GM12878 (cell line): ENCODE results near the gene CD2AP. TPM values are rescaled to one million over a fixed set of nuclear protein-coding genes. Genes with fewer than 3 reads are reported as not detected.

Experiments used
- ATAC-seq: fragments of 200-7000 bp; cut with Tn5 transposase; 3 replicates; pipeline ENCODE4 v1.9.1; 2020; ENCODE audit warnings: mild to moderate bottlenecking, moderate library complexity
- BruUV-seq: library from RNA; stranded (reverse); fragments of 400-500 nt; replicated peaks from 2 replicates; lab custom pipeline; 2021; lab: Mats Ljungman, UMichigan
- CTCF ChIA-PET: fragments of 300-600 bp; sonication (Branson Sonifier 250); formaldehyde crosslinking; extraction: SDS; loops from one replicate; lab custom pipeline; 2021; ENCODE audit warnings: inconsistent platforms; lab: Yijun Ruan, JAX
- POLR2A ChIA-PET: fragments of 350-600 bp; formaldehyde crosslinking; extraction: SDS; loops from one replicate; lab custom pipeline; 2021; ENCODE audit warnings: inconsistent platforms; lab: Charles Lee
- RAD21 ChIA-PET: fragments of 300-600 bp; sonication (Branson Sonifier 250); formaldehyde crosslinking; loops from one replicate; lab custom pipeline; 2023; ENCODE audit warnings: antibody characterized with exemption; ENCODE audit not compliant: unreplicated experiment; lab: Charles Lee
- SMC1A ChIA-PET: fragments of 300-600 bp; sonication (Branson Sonifier 250); formaldehyde crosslinking; loops from one replicate; lab custom pipeline; 2023; ENCODE audit not compliant: unreplicated experiment, uncharacterized antibody; lab: Charles Lee
- DNase-seq: peaks from one replicate; pipeline ENCODE4 v3.0.0-alpha.2; 2011; ENCODE audit warnings: low read depth, low spot score
- FAIRE-seq: peaks from 3 replicates; lab custom pipeline; 2011; peaks lifted over from hg19 to GRCh38; lab: Jason Lieb, UNC
- H2AFZ ChIP-seq: 2 replicates; pipeline ENCODE4 v1.6.0; 2011; ENCODE audit warnings: low read depth, low read length, control low read depth; ENCODE audit not compliant: control insufficient read depth
- H3K27ac ChIP-seq: 2 replicates; pipeline ENCODE4 v1.5.1; 2011; ENCODE audit warnings: control low read depth; ENCODE audit not compliant: control insufficient read depth, insufficient read depth
- H3K27me3 ChIP-seq, 2 experiments: replicated peaks in 1 of 2; 2 replicates each; pipeline versions ENCODE4 v1.6.0 to v1.6.1; 2011; ENCODE audit warnings: low read length in 1 of 2; ENCODE audit not compliant: control insufficient read depth in 2 of 2, insufficient read depth in 2 of 2
- H3K36me3 ChIP-seq, 2 experiments: 2 replicates each; pipeline ENCODE4 v1.5.1; 2011; ENCODE audit warnings: low read length in 1 of 2; ENCODE audit not compliant: control insufficient read depth in 2 of 2, insufficient read depth in 2 of 2
- H3K4me1 ChIP-seq: 2 replicates; pipeline ENCODE4 v1.6.1; 2011; ENCODE audit warnings: mild to moderate bottlenecking, low read length, moderate library complexity, mixed read lengths; ENCODE audit not compliant: control insufficient read depth, insufficient read depth
- H3K4me2 ChIP-seq: 2 replicates; pipeline ENCODE4 v1.6.0; 2011; ENCODE audit warnings: control low read depth; ENCODE audit not compliant: control insufficient read depth, insufficient read depth
- H3K4me3 ChIP-seq: fragments of 200-600 bp; sonication (generic); 2 replicates; pipeline ENCODE4 v1.5.1; 2016
- H3K79me2 ChIP-seq: 2 replicates; pipeline ENCODE4 v1.6.0; 2011; ENCODE audit warnings: low read length; ENCODE audit not compliant: control insufficient read depth, insufficient read depth
- H3K9ac ChIP-seq: 2 replicates; pipeline ENCODE4 v1.8.0; 2011; ENCODE audit warnings: low read length, control low read depth, mixed read lengths; ENCODE audit not compliant: control insufficient read depth, insufficient read depth
- H3K9me3 ChIP-seq: replicated peaks from 3 replicates; pipeline ENCODE4 v1.5.1; 2011; ENCODE audit warnings: mild to moderate bottlenecking, low read length; ENCODE audit not compliant: control insufficient read depth, insufficient read depth
- H4K20me1 ChIP-seq: 2 replicates; pipeline ENCODE4 v1.6.0; 2011; ENCODE audit not compliant: control insufficient read depth, insufficient read depth
- ATF2 ChIP-seq: IDR thresholded peaks from 2 replicates; pipeline ENCODE4 v1.6.1; 2012; ENCODE audit warnings: low read length, inconsistent platforms
- ATF7 ChIP-seq: fragments of 450-650 bp; IDR thresholded peaks from 2 replicates; pipeline ENCODE4 v1.6.1; 2016; ENCODE audit warnings: low read depth, mild to moderate bottlenecking
- BCL3 ChIP-seq: IDR thresholded peaks from 2 replicates; pipeline ENCODE4 v1.6.1; 2011; ENCODE audit warnings: borderline replicate concordance, low read depth, mild to moderate bottlenecking, moderate library complexity, low read length; ENCODE audit not compliant: insufficient read depth, poor library complexity, severe bottlenecking
- CBX5 ChIP-seq: sonication (generic); IDR thresholded peaks from 2 replicates; pipeline ENCODE4 v1.6.1; 2016; ENCODE audit warnings: low read depth, moderate library complexity, mild to moderate bottlenecking, inconsistent platforms
- CEBPB ChIP-seq, 2 experiments: fragments of 150-350 bp in 1 of 2; IDR thresholded peaks; 2 replicates each; pipeline ENCODE4 v1.6.1; 2012 to 2014; ENCODE audit warnings: low read depth in 2 of 2, low read length in 2 of 2, borderline replicate concordance in 1 of 2, inconsistent platforms in 1 of 2
- CHD2 ChIP-seq: IDR thresholded peaks from 2 replicates; pipeline ENCODE4 v1.6.1; 2011; ENCODE audit warnings: low read depth, low read length, improper control_type of control experiment, borderline replicate concordance
- EGR1 ChIP-seq, 2 experiments: IDR thresholded peaks; 1 replicate in 1 of 2; 2 replicates in 1 of 2; pipeline ENCODE4 v1.6.1; 2011 to 2012; ENCODE audit warnings: low read depth in 2 of 2, low read length in 2 of 2, borderline replicate concordance in 1 of 2, mild to moderate bottlenecking in 1 of 2, moderate library complexity in 1 of 2
- EP300 ChIP-seq, 2 experiments: fragments of 150-350 bp in 1 of 2; IDR thresholded peaks; 2 replicates each; pipeline ENCODE4 v1.6.1; 2011 to 2012; ENCODE audit warnings: low read depth in 2 of 2, low read length in 2 of 2, borderline replicate concordance in 1 of 2, improper control_type of control experiment in 1 of 2, inconsistent platforms in 1 of 2; ENCODE audit not compliant: control insufficient read depth in 1 of 2
- ESRRA ChIP-seq: IDR thresholded peaks from 2 replicates; pipeline ENCODE4 v1.6.1; 2012; ENCODE audit warnings: mild to moderate bottlenecking, low read length, improper control_type of control experiment
- FOS ChIP-seq: IDR thresholded peaks from 3 replicates; pipeline ENCODE4 v1.6.1; 2011; ENCODE audit warnings: borderline replicate concordance; ENCODE audit not compliant: insufficient read length; ENCODE audit errors: extremely low read depth
- HDAC6 ChIP-seq: fragments of 200-600 bp; sonication (generic); IDR thresholded peaks from one replicate; pipeline ENCODE4 v1.8.0; 2017; ENCODE audit warnings: antibody characterized with exemption; ENCODE audit not compliant: unreplicated experiment
- NFYA ChIP-seq: IDR thresholded peaks from 2 replicates; pipeline ENCODE4 v1.6.1; 2011; ENCODE audit warnings: low read depth, mild to moderate bottlenecking, low read length, improper control_type of control experiment, borderline replicate concordance
- NFYB ChIP-seq: IDR thresholded peaks from 2 replicates; pipeline ENCODE4 v1.6.1; 2011; ENCODE audit warnings: low read depth, mild to moderate bottlenecking, low read length, improper control_type of control experiment, moderate library complexity; ENCODE audit not compliant: insufficient read depth
- RAD21 ChIP-seq: IDR thresholded peaks from 2 replicates; pipeline ENCODE4 v1.6.1; 2011; ENCODE audit warnings: mild to moderate bottlenecking, low read depth, low read length, moderate library complexity; ENCODE audit not compliant: insufficient read depth
- SUPT20H ChIP-seq: IDR thresholded peaks from 2 replicates; pipeline ENCODE4 v1.6.1; 2011; ENCODE audit warnings: low read depth, mild to moderate bottlenecking, low read length, moderate library complexity, borderline replicate concordance; ENCODE audit not compliant: control insufficient read depth
- WGBS: methylation state at CpG from one replicate; pipeline ENCODE4 v1.1.6; 2016; ENCODE audit warnings: low lambda C conversion rate; ENCODE audit not compliant: insufficient replicate concordance, insufficient coverage; ENCODE audit errors: missing lambda C conversion rate; 5-methylcytosine and 5-hydroxymethylcytosine counted together
- in situ Hi-C: fragments of 300-500 bp; cut with MboI; formaldehyde crosslinking; loops from 9 replicates; pipeline ENCODE4 v1.14.3; 2018; ENCODE audit warnings: mixed read lengths
- intact Hi-C: fragments of 100-400 bp; cut with micrococcal nuclease; formaldehyde crosslinking; loops from one replicate; pipeline ENCODE4 v1.14.2; 2022; ENCODE audit not compliant: unreplicated experiment
- polyA plus RNA-seq, 11 experiments: library from polyadenylated mRNA; depleted of rRNA in 4 of 11; unstranded in 6 of 11; stranded (reverse) in 5 of 11; fragments of >200 nt; fragmentation: Nextera tagmentation in 4 of 11; fragmentation: Illumina TruSeq in 1 of 11; extraction: Ambion mirVana in 4 of 11; extraction: Trizol in 1 of 11; gene quantifications; 1 replicate in 1 of 11; 2 replicates in 10 of 11; pipeline versions ENCODE4 v1.2.1 to v1.2.3, GENCODE V29; 2011 to 2016; ENCODE audit warnings: inconsistent platforms in 2 of 11, missing spikeins in 2 of 11, low read depth in 1 of 11
- total RNA-seq, 4 experiments: library from RNA; depleted of rRNA in 3 of 4; stranded (reverse); fragments of >200 nt in 3 of 4; fragmentation: Illumina TruSeq in 1 of 4; extraction: Trizol in 1 of 4; gene quantifications; 2 replicates each; pipeline versions ENCODE4 v1.2.1 to v1.2.3, GENCODE V29; 2013 to 2021
- TF ChIP-seq, protein P1 (sequence below): IDR thresholded peaks from 2 replicates; pipeline ENCODE4 v1.6.1; 2011; ENCODE audit warnings: mild to moderate bottlenecking, low read depth, low read length, moderate library complexity; ENCODE audit not compliant: insufficient replicate concordance
- TF ChIP-seq, protein P2 (sequence below): IDR thresholded peaks from 2 replicates; pipeline ENCODE4 v1.6.1; 2011; ENCODE audit warnings: low read depth, mild to moderate bottlenecking, low read length, moderate library complexity, borderline replicate concordance; ENCODE audit errors: extremely low read depth

The CD2AP gene
- total and polyA plus RNA-seq, 10 of the 15 experiments (the other 5 are each of a cell fraction or from before 2014, with no cell fraction given): 5.4 to 46.6 (median 20.9) TPM

DNA sequence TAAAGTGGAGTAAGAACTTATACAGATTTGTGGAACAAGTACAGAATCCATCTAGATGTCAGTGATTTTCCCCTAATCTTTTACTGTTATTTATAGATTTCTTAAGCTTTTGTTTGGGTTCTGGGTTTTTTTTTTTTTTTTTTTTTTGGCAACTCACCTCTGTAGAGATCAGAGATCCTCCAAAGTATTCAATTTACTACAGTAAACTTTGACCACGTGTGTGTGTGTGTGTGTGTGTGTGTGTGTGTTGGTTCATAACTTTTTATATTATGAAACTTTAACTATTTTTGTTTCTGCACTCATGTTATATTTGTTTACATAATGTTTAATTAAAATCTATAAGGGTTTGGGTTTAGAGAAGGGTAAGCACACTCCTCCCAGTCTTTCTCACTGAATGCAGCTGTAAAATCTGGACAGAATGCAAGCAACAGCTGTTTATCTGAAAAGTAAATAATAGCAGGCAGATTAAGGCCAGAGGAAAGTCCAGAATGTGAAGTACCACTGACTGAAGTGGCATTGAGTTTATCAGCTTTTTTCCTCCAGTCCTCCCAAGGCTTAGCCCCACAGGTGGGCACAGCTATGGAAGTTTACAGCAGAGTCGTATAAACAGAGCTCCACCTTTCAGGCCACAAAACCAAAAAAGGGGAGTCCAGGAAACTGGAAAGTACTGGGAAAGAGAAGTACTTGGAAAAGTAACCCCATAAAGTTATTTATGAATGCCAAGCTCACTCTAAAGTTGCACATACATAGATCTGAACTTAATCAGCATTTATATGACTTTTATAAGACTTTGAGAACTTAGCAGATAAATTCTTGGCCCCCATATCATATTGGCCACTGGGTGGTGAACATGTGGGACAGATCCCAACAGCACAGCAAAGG lies 43.0 kb upstream of the CD2AP start:
- ChIA-PET POLR2A (no interaction called here), CTCF (interaction anchor here (1.1 to 1.3 kb wide), 3 partner anchors 12 to 20 kb away, joined by 3 to 5 read pairs (median 4); no protein-coding TSS in a partner anchor), SMC1A (interaction anchor here (0.7 to 1.1 kb wide), 3 partner anchors 12 to 20 kb away, joined by 3 to 5 read pairs (median 4); no protein-coding TSS in a partner anchor), RAD21 (interaction anchor here (0.5 to 1.5 kb wide), 2 partner anchors 39 to 43 kb away, joined by 3 read pairs; partner anchors contain the start of gene CD2AP)
- 38% methylated on average over 2 of the region's 2 CpGs for WGBS
- peaks cover 3% of the 10 kb centered on the region; the same call in 2 of the 3 replicates for H3K9me3 ChIP-seq
- H3K4me2 ChIP-seq: no peak overlapping the region
- peaks cover 18% of the 10 kb centered on the region for H3K4me1 ChIP-seq
- no peaks in the 10 kb centered on the region for H4K20me1 ChIP-seq
- H3K36me3 ChIP-seq: no peaks in the 10 kb centered on the region
- no TSS peak for BruUV-seq
- FAIRE-seq: no peak
- no peak overlapping the region for H3K9ac ChIP-seq
- no peaks in the 10 kb centered on the region for H3K79me2 ChIP-seq
- ATAC-seq: no peak
- in situ Hi-C loops (no loop called here), intact Hi-C loops (no loop called here)
- no peak overlapping the region for H3K27ac ChIP-seq
- no peak for DNase-seq
- H3K4me3 ChIP-seq: no peak overlapping the region
- H3K27me3 ChIP-seq: no peaks in the 10 kb centered on the region
- no peak overlapping the region for H2AFZ ChIP-seq
- TF ChIP-seq BCL3 (no peak), SUPT20H (no peak), HDAC6 (no peak), CEBPB (IDR thresholded peaks at IDR 0.05; ENCODE audit: borderline replicate concordance in 1 of 2, low read depth in 2 of 2, low read length in 2 of 2) (no peak), CHD2 (no peak), NFYA (no peak), ATF7 (no peak), ATF2 (no peak), ESRRA (no peak), RAD21 (no peak), EGR1 (IDR thresholded peaks at IDR 0.05; ENCODE audit: borderline replicate concordance in 1 of 2, low read depth in 2 of 2, low read length in 2 of 2) (no peak), FOS (no peak), EP300 (IDR thresholded peaks at IDR 0.05; ENCODE audit: borderline replicate concordance in 1 of 2, control insufficient read depth in 1 of 2, low read depth in 2 of 2, low read length in 2 of 2) (no peak), NFYB (no peak), CBX5 (no peak)
- TF ChIP-seq, protein P1, sequence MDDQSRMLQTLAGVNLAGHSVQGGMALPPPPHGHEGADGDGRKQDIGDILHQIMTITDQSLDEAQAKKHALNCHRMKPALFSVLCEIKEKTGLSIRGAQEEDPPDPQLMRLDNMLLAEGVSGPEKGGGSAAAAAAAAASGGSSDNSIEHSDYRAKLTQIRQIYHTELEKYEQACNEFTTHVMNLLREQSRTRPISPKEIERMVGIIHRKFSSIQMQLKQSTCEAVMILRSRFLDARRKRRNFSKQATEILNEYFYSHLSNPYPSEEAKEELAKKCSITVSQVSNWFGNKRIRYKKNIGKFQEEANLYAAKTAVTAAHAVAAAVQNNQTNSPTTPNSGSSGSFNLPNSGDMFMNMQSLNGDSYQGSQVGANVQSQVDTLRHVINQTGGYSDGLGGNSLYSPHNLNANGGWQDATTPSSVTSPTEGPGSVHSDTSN: no peak
- TF ChIP-seq, protein P2, sequence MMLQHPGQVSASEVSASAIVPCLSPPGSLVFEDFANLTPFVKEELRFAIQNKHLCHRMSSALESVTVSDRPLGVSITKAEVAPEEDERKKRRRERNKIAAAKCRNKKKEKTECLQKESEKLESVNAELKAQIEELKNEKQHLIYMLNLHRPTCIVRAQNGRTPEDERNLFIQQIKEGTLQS: no peak
